Right lung (tissue), 10 donors: ENCODE results near the gene PEX5L. TPM values are rescaled to one million over a fixed set of nuclear protein-coding genes. Genes with fewer than 3 reads are reported as not detected.
"Not testable (repeated sequence)": the region's sequence is repeated elsewhere in the genome, so short reads cannot be mapped to it uniquely, and the experiment has no call there.

Experiments
- DNase-seq, 2 donors: peaks; one replicate each; pipeline ENCODE4 v3.0.0-alpha.2; 2013
- long read RNA-seq, 8 donors: transcript quantifications; one replicate each; lab custom pipeline, GENCODE V29; 2026
- polyA plus RNA-seq, 5 donors: library from polyadenylated mRNA; unstranded; fragments of 120-200 nt; gene quantifications; one replicate each; pipeline versions ENCODE4 v1.2.1 to v1.2.3, GENCODE V29; 2013; ENCODE audit warnings: inconsistent platforms in 1 of 5, low replicate concordance in 1 of 5; ENCODE audit not compliant: insufficient read length in 5 of 5, insufficient read depth in 1 of 5

Gene PEX5L, protein sequence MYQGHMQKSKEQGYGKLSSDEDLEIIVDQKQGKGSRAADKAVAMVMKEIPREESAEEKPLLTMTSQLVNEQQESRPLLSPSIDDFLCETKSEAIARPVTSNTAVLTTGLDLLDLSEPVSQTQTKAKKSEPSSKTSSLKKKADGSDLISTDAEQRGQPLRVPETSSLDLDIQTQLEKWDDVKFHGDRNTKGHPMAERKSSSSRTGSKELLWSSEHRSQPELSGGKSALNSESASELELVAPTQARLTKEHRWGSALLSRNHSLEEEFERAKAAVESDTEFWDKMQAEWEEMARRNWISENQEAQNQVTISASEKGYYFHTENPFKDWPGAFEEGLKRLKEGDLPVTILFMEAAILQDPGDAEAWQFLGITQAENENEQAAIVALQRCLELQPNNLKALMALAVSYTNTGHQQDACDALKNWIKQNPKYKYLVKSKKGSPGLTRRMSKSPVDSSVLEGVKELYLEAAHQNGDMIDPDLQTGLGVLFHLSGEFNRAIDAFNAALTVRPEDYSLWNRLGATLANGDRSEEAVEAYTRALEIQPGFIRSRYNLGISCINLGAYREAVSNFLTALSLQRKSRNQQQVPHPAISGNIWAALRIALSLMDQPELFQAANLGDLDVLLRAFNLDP
- under 1 TPM; 0.27 to 0.54 (median 0.43) TPM for polyA plus RNA-seq
- long read RNA-seq, donor 1: 0 reads
- long read RNA-seq, donor 2: 0 reads
- long read RNA-seq, donor 3: 0 reads
- long read RNA-seq, donor 4: 0 reads
- long read RNA-seq, donor 5: 0 reads
- long read RNA-seq, donor 6: 0 reads
- long read RNA-seq, donor 7: 0 reads
- long read RNA-seq, donor 8: 0 reads

DNA sequence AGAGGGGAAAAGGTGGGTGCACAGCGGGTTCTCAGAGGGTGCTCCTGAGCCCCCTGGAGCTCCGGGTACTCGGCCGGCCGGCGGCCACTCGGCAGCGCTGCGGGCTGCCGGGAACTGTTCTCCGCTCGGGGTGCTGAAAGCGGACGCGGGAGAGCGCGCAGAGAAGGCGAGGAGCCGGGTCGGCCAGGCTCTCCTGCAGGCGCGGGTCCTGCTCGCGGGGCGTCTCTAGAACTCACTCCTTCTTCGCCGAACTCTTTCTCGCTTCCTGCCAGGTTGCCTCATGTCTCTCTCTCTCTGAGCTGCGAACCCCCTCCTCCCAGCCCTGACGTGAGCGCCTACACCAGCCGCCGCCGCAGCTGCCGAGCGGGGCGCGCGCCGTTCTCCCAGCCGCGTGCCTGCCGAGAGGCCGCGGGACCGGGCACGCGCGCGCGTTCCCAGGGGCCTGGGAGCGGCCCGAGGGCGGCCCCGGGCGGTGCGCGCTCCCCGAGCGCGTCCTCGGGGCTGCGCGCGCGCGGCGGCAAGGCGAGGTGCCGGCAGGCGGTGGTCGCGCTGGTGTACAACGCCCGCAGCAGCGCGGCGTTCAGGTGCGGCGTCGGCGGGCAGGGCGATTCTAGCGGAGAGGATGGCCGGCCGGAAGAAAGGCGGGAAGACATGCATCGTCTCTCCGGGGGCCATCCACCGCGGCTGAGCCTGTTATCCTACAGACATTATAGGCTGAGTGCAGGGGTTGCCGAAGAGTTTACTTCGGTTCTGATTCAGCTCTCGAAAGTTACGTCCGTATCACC is at the start of gene PEX5L:
TSS of gene PEX5L (minus strand) at position 267 of the 785 bp plus-strand sequence. CDS start 338 bp downstream, outside the sequence.
- DNase-seq: peak; percentile 43 to 57

DNA sequence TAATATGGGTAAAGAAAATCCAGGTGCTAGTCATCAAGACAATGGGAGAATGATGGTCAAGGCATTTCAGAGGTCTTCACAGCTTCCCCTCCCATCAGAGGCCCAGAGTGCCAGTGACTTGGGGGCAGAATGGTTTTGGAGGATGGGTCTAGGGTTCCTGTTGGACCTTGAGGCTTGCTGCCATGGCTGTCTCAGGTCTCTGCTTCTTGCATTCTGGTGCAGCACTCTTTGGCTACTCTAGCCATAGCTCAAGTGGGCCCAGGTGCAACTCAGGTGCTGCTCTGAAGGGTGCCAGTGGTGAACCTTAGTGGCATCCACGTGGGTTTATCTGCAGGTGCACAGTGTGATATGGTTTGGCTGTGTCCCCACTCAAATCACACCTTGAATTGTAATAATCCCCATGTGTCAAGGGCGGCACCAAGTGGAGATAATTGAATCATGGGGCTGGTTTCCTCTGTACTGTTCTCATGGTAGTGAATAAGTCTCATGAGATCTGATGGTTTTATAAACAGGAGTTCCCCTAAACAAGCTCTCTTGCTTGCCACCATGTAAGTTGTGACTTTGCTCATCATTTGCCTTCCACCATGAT is 48.5 kb upstream of the PEX5L start:
- DNase-seq: no peak

DNA sequence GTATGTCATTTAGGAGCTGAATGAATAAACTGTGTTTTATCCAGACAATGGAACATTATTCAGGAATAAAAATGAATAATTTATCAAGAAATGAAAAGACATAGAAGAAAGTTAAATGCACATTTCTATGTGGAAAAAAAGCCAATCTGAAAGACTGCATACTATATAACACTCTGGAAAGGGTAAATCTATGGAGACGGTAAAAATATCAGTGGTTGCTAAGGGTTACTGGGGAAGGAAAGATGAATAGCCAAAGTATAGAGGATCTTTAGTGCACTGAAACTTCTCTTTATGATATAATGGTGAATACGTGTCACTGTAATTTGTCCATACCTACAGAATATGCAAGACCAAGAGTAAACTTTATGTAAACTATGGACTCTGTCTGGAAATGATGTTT is 46.0 kb upstream of the PEX5L start:
- DNase-seq: no peak

DNA sequence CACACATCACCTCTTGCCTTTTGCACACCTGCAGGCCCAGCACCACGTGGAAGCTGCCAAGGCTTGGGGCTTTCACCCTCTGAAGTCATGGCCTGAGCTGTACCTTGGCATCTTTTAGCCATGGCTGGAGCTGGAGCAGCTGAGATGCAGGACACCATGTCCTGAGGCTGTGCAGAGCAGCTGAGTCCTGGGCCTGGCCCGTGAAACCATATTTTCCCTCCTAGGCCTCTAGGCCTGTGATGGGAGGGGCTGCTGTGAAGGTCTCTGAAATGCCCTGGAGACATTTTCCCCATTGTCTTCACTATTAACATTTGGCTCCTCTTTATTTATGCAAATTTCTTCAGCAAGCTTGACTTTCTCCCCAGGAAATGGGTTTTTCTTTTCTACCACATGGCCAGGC is 41.9 kb upstream of the PEX5L start:
- DNase-seq: no peak

DNA sequence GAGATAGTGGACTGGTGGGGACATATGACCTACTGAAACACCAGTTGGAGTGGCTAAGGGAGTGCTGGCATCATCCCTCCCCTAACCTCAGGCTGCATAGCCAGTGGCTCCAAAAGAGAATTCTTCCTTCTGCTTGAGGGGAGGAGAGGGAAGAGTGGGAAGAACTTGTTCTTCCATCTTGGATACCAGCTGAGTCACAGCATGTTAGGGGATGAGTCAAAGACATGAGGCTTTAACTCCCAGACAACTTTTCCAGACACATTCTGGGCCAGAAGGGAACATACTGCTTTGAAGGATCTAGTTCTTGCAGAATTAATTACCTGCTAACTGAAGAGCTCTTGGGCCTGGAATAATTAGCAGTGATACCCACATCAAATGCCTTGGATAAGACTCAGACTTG is 36.8 kb upstream of the PEX5L start:
- no peak for DNase-seq

DNA sequence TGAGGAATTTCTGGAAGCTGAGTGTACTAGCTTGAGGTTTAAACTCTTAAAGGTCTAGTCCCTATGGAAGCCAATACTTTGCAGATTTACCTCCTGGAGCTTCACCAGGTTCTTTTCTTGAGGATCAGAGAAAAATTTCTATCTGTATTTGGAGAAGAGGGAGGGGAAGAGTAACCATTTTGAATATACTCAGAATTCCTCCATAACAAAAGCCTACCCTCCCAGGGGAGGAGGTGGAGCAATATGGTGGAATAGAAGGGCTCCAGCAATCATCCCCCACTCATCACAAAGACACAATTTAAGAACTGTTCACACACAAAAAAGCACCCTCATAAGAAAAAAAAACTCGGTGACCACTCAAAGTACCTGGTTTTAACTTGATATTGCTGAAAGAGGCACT is 36.0 kb upstream of the PEX5L start:
- no peak for DNase-seq

DNA sequence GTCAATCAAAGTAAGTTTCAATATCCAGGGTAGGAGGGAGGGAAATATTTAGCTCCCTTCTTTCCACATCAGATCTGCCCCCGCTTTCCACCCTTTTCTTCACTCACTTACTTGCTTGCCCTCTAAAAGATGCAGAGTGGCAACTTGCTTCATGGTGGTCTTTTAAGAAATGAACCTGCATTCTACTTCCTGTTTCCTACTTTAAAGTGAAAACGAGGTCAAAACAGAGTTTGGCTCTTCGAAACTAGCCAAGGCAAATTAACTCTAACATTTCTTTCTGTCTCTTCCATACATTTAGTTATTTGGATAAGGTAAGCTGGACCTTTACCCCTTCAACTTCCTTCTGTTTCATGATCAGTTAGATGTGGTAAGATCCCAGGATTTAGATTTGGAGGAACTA is 34.2 kb upstream of the PEX5L start:
- no peak for DNase-seq

DNA sequence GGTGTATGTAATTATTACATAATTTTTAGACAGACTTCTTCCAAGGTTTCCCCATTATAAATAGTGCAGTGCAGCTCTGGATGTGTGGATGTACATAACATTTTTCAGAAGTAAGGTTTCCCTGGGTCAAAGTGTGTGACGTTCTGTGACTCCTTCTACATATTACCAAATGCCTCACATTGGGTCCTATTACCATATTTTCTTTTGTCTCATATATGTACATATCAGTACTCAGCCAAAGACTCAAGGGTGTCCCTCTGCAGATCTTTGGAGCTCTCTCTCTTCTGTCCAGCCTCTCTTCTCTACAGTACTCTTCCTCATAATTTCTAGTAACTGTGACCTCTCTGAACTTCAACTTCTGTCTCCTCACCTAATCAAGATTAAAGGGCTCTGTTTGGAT is 31.3 kb upstream of the PEX5L start:
- DNase-seq: no peak

DNA sequence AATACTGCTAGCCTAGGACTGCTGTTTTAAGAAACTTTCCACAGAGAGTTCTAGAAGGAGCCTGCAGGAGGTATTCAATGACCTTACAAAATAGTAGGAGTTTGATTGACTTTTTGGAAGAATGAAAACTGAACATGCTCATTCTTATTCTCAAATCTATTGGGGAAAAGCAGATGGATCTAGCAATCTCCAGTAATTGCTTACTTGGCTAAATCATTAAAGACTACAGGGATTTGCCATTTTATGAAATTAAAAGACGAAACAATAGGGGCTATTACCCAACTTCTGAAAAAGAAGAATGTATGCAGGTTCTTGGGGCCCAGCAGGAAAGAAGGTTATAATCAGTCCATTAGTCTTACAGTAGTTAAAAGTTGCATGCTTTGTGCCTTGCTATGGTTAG is 29.9 kb upstream of the PEX5L start:
- no peak for DNase-seq

DNA sequence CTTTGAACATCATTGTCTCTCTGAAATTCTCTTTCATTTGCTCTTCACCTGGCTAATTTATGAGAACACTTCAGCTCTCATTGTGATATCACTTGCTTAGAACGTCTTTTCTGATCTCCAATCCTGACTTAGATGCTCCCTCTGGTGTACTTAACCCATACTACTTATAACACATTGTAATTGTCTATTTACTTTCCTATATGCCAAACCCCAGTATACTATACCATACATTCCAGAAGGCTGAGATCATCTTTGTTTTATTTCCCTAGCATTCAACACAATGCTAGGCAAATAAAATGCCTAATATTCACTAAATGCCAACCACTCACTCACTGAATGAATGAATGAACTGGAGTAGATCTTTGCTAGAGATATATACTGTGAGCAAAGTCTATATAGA is 27.0 kb upstream of the PEX5L start:
- no peak for DNase-seq

DNA sequence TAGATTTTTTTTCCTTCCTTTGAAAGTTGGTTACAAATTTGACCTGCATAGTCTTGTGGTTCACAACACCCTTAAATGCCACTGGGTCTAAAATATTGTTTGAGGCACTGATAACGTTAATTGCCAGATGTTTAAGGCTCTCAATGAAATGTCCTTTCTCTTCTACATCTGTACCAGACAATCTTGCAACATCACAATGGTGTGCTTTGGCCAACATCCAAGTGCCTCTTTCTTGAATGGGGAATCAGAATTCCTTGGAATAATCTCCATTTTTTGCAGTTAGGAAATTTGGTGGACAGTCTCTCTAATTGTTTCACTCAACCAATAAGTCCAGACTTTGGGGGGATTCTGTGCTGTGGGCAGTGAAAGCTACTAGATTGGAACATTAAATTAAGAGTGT is 26.0 kb upstream of the PEX5L start:
- no peak for DNase-seq

DNA sequence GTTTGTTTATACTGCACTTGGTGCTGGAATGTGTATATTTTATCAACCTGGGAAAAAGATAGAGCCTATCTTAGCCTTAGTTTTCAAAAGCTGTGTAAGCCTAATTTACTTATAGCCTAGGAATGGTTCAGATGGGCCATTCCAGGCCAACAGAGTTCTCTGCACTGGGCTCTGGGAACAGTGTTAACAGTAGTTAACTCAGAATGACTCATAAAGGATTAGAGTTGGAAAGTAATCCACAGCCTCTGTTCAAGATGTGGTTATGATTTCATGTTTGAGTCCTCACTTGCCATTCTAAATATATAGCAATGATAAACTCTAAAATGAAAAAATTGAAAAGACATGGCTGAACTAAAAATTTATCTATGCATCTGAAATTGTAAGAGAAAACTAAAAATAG is 22.6 kb upstream of the PEX5L start:
- no peak for DNase-seq

DNA sequence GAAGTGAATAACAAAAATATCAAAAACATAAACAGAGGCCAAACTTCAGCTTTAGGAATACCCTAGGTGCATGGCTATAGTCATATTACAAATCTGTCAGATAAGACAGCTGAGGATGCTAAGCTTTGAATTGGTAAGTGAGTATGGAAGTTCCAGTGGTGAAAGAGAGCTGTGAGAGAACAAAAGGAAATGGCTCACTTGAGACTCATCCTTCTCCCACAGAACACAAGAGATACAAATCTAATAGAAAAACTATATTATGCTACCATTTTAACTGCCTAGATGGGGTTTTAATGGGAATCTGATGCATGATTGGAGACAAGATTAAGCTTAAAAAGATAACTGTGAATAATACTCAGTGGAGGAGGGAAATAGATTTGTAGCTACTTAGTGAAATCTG is 21.5 kb upstream of the PEX5L start:
- DNase-seq: no peak

DNA sequence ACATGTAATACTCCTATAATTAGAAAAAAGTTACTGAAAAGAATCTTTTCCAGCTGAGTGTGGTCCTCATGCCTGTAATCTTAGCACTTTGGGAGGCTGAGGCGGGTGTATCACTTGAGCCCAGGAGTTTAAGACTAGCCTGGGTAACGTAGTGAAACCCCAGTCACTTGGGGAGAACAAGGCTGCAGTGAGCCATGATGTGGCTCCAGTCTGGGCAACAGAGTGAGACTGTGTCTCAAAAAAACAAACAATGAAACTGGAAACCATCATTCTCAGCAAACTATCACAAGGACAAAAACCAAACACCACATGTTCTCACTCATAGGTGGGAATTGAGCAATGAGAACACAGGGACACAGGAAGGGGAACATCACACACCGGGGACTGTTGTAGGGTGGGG is 18.9 kb upstream of the PEX5L start:
- not testable (repeated sequence) for DNase-seq

DNA sequence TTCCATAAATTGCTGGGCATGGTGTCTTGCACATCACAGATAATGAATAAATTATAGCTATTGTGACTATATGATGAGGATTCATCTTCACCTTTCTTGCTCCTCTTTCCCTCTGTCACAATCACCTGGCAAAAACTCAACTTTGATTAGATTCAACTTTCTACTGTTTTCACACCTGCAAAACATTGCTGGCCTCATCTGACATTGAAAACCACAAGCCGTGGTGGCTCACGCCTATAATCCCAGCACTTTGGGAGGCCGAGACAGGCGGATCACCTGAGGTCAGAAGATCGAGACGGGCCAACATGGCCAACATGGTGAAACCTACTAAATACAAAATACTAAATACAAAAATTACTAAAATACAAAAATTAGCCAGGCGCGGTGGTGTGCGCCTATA is 12.7 kb upstream of the PEX5L start:
- DNase-seq: no peak

DNA sequence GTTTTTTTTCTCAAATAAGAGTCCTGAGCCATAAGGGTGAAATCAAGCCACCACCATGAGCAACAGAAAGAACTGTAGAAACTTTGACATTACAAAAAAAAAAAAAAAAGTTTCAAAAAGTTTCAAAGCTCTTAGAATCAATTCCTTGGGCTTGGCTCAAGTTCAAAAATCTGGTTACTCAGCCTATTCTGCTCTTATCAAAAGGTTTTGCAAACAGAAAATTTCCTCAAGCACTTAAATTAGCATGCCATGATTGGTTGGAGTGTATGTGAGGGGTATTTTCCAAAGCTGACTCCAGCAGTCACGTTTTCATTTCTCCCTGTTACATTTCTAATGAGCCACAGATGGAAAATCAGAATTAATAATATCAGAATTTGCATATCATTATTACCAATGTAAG is 12.1 kb upstream of the PEX5L start:
- peak; percentile 50 to 54 for DNase-seq

DNA sequence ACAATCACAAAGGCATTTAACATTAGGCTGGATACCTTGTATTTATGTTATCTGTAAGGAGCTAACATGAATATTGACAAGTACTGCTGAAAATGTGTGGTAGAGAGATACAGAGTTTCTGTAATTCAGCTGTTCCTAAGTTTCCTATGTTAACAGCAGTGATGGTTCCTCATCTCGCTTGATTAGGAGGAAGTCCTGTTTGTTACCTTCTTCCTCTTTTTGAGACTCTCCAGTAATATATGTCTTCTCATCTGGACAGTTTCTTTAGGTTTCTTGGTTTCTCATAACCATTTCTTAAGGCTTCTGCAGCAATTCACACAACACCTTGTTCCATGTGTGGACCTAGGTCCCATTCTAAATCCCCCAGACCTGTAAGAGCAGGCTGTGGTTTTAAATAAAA is 11.4 kb upstream of the PEX5L start:
- DNase-seq: no peak

DNA sequence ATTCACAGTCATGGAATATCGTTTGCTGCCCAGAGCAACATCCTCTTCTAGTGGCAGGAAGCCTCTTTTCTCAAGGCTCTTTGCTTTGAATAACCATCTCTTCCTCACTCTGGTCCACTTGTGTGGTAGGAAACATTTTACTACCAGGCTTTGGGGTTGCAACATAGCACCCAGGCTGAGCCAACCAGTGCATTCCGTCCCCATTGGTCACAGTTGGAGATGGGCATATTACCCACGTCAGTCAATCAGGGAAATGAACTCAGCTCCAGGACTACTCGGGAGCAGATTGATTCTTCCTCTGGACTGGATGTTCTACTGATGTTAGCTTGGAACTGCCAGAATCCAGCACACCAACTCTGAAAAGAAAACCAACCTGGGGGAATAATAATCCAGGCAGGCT is 4.2 kb upstream of the PEX5L start:
- no peak for DNase-seq

DNA sequence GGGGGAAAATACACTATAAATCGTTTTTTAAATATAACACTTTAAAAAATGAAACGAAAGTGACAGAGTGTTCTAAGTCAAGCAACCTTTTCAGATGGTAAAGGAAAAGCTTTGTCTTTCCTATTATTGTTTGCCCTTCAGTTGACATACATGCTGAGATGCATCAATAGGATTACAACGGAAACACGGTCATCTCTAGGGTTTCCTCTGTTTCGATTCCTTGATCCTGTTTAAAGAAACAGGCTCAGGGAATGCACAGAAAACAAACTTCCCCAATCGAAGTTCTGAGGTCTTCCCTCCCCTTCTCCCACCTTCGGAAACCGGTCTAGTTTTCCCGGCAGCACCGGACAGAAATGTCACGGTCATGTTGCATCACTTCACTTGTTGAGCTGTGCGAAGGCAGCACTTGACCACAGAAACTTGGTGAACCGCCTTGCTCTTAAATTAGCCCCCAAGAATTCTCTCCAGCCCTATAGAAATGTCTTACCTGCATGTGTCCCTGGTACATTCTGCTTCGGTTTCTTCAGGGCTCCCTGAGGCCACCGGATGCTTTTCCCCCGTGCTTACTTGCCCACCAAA is 556 bp downstream of the PEX5L start:
- DNase-seq: no peak

DNA sequence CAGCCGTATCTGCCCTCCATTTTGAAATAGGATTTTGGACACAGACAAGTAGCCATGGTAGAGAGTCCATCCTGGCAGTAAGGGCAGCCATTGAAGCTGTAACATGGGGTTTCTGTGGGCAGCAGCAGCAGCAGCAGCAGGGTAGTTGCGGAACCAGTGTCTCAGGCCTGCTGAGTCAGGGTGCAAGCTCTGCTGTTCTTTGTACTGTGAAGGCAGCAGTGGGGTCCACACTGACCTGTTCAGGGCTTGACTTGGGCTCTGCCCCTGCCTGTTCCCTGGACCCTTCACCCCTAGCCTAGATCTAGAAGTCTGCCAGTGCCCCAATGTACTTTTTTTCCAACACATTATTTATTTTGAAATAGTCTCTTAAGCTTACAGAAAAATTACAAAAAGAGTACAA is 9.7 kb downstream of the PEX5L start:
- DNase-seq: no peak

DNA sequence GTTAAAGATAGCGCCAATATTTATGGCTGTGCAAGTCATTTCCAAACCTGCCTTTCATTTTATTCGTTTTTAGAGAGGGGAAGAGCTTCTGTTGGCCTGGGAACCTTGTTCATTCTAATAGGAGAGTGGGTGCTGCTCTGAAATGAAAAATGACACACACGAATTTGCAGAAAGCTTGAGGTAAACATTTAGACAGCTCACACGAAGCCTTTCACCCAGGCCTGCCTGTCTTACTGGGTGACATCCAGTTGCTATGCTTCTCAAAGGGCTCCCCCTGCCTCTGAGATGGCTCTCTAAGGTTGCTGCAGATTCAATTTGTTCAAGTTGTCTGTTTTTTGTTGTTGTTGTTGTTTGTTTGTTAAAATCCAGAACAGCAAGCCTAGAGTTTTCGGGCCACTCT is 18.2 kb downstream of the PEX5L start:
- no peak for DNase-seq

DNA sequence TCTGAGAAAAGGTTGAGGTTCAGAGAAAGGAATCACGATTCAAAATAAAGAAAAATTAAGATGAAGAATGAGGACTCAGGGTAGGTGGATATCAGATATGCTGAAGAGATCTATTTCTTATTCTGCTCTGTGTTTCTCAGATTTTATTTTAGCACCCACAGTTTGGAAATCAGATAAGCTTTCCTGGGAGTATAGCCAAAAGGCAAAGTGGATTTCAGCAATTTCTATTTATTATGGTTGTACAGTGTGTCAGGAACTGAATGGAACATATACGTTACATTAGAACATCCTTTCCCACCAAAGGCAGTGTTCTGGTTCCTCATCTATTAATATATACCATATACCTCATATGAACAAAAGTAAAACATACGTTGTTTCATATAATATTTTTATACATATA is 18.9 kb downstream of the PEX5L start:
- DNase-seq: no peak
